Epithelial cell of esophagus (primary cell): ENCODE results near the gene CHAT.

Source experiments
- DNase-seq: peaks from one replicate; pipeline ENCODE4 v3.0.0; 2010; ENCODE audit warnings: low read depth
- H3K4me3 ChIP-seq: 2 replicates; pipeline ENCODE4 v1.5.1; 2011; ENCODE audit warnings: mild to moderate bottlenecking, low read length, control low read depth
- CTCF ChIP-seq: IDR thresholded peaks from 2 replicates; pipeline ENCODE4 v1.5.1; 2011; ENCODE audit warnings: low read depth, mild to moderate bottlenecking, low read length, control low read depth, inconsistent platforms; ENCODE audit not compliant: insufficient read depth; ENCODE audit errors: missing control alignments

CHAT gene

GRCh38 chr10:49642311-49642710 is 28.5 kb downstream of the CHAT start:
- TF ChIP-seq CTCF: no peak
- DNase-seq: no peak
- no peak overlapping the region for H3K4me3 ChIP-seq

GRCh38 chr10:49643241-49644034 is 29.6 kb downstream of the CHAT start:
- TF ChIP-seq CTCF: no peak
- DNase-seq: no peak
- H3K4me3 ChIP-seq: no peak overlapping the region

GRCh38 chr10:49644035-49644646 is 30.3 kb downstream of the CHAT start:
- no peak for DNase-seq
- TF ChIP-seq CTCF: no peak
- H3K4me3 ChIP-seq: no peak overlapping the region

GRCh38 chr10:49645417-49645816 is 31.6 kb downstream of the CHAT start:
- H3K4me3 ChIP-seq: no peak overlapping the region
- TF ChIP-seq CTCF: no peak
- no peak for DNase-seq

- no peak overlapping the region for H3K4me3 ChIP-seq
- no peak for DNase-seq
- TF ChIP-seq CTCF: no peak
Measured at GRCh38 chr10:49645871-49646870, 32.3 kb downstream of the CHAT start.

- no peak for TF ChIP-seq CTCF
- no peak overlapping the region for H3K4me3 ChIP-seq
- no peak for DNase-seq
Measured at GRCh38 chr10:49647554-49647953, 33.7 kb downstream of the CHAT start.
